HG02623 (cell line): ENCODE results near the gene TLR7.

Experiments
- ATAC-seq: cut with Tn5 transposase; IDR thresholded peaks from one replicate; pipeline ENCODE4 v1.9.1; 2021; ENCODE audit warnings: moderate library complexity; ENCODE audit not compliant: unreplicated experiment

Gene TLR7

GRCh38 chrX:12866451-12867377, at the start of gene TLR7:
Gene TLR7 (plus strand): TSS chrX:12867072. CDS start chrX:12867579, 507 bp downstream.
- no peak for ATAC-seq

DNA sequence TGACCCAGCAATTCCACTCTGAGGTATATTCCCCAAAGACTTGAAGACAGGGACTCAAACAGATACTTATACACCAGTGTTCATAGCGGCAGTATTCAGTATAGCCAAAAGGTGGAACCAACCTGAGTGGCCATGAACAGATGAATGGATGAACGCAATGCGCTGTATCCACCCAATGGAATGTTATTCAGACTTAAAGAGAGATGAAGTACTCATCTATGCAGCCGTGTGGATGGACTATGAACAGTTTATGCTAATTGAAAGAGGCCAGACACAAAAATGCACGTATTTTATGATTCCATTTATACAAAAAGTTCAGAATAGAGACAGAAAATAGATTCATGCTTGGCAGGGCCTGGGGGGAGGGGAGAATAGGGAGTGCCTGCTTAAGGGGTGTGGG, 49.3 kb upstream of the TLR7 start:
- no peak for ATAC-seq

DNA sequence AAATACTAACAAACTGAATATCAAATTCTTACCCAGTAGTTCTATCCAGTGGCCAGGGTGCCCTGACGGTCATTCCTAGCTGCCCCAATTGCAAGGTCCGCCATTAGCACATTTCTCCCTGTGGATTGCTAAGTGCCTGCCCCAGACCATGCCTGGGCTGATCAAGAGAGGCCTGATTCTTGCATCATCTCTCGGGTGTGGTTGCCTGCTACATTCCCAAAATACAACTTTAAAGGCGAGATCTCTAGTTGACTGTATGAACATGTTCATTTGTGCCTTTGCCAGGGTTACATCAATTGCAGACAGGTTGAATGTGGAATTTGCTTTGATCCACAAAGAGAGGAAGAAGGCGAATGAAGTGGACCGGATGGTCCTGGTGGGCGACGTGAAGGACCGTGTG, 47.6 kb upstream of the TLR7 start:
- ATAC-seq = no peak

DNA sequence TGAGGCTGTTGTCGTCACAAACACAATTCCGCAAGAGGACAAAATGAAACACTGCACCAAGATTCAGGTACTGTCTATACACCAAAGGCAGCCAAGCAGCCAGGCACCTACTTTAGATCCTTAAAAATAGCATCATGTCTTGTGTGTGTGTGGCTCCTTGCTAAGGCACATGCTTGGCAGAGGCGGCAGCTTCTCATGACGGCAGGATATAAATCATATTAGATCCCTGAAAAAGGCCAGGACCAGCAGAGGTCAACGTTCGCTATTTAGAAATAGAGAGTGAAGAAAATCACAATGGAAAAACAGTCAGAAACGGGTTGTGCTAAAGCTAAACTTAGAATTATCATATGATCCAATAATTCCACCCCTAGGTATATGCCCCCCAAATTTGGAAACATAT, 46.1 kb upstream of the TLR7 start:
- no peak for ATAC-seq

- no peak for ATAC-seq
Measured at GRCh38 chrX:12824944-12825343, 41.9 kb upstream of the TLR7 start.

GRCh38 chrX:12825801-12826200, 41.1 kb upstream of the TLR7 start:
- ATAC-seq = no peak

DNA sequence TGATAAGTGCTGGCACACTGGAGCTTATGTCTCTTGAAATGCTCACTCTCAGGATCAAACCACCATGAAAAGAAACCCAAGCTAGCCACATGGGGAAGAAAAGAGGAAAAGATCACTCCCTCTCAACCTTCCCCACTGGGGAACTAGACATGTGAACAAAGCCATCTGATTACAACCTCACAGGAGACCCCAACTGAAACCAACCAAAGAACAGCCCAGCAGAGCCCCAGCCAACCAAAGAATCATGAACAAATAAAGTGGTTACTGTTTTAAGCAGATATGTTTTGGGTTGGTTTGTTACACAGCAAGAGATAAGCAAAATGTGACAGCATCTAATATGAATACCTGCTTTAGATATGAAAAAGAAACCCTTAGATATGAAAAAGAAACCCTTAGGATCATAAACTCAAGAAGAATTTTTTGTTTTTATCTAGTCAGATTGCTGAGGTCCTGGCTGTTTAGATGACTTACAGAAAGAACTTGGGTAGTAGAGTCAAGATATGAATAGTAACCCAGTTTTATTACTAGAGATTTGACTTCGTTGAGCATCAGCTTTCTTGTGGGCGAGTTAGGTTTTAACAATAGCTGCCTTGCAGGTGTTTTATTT, 23.7 kb upstream of the TLR7 start:
- peak; percentile 20 for ATAC-seq

DNA sequence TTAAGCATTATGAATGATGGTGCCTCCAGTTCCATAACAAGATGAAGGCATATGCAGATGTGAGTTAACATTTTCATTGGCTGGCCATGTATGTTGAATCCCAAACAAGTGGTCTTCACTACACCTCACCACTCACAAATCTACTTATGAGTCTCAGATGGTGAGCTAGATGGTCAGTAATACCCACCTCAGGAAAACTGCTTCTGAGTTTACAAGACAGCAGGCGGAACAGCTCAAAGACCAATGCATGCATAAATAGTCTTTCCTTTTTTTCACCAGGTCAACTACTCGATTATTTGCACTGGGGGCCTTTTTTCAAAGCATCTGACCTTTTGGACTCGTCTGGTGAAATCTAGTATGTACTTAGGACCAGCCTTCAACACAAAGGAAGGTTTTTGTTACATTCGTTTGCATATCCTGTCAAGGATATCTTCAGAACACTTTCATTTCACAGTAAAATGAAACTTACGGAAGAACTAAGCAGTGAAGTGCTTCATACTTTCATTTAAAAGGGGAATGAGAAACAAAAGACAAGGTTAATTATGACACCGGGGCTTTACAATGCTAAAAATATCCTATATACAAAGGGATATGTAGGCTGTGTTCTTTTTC, 23.1 kb upstream of the TLR7 start:
- peak; percentile 83 for ATAC-seq

DNA sequence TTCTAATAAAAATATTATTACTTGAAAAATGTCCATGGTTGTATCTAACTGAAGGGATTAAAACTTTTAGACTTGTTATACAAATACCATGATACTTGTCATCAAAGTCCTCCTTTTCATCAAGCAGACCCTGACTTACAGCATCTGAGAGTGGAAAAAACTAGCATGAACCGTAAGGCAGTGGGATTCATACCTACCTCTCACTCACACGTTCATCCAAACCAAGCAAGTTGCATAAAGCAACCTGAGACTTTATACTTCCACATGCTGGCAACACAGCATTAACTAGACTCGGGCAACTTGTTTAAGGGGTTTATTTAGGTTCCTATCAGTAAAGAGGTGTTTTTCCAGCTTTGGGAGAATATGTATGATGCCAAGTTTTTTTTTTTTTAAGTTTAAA, 22.6 kb upstream of the TLR7 start:
- ATAC-seq = no peak

GRCh38 chrX:12865359-12865758, 1.5 kb upstream of the TLR7 start:
- no peak for ATAC-seq

GRCh38 chrX:12867685-12868084, 813 bp downstream of the TLR7 start:
- ATAC-seq = no peak

DNA sequence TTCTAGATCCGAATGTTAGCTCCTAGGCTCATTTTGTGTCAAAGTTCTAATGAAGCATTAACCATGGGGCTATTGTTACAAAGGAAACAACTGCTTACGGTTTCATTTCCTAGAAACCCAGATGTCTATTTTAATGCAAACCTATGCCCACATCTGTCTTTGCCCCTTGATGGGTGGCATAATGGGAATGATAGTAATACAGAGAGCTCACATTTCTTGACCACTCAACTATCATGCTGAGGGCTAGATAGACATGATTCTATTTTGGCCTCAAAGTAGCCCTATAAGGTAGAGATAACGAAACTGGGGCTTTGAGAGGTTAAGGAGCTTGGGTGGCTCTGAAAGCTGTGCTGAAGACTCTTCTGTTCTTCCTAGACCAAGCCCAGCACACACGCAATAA, 1.9 kb downstream of the TLR7 start:
- peak; percentile 41 for ATAC-seq

GRCh38 chrX:12871257-12871656, 4.4 kb downstream of the TLR7 start:
- no peak for ATAC-seq

GRCh38 chrX:12872741-12873140, 5.9 kb downstream of the TLR7 start:
- ATAC-seq = no peak

GRCh38 chrX:12874581-12874980, 7.7 kb downstream of the TLR7 start:
- ATAC-seq = no peak

- ATAC-seq = no peak
Measured at GRCh38 chrX:12877386-12877785, 10.5 kb downstream of the TLR7 start.

- no peak for ATAC-seq
Measured at GRCh38 chrX:12878536-12878935, 11.7 kb downstream of the TLR7 start.

- ATAC-seq = no peak
Measured at GRCh38 chrX:12881914-12882313, 15.0 kb downstream of the TLR7 start.

DNA sequence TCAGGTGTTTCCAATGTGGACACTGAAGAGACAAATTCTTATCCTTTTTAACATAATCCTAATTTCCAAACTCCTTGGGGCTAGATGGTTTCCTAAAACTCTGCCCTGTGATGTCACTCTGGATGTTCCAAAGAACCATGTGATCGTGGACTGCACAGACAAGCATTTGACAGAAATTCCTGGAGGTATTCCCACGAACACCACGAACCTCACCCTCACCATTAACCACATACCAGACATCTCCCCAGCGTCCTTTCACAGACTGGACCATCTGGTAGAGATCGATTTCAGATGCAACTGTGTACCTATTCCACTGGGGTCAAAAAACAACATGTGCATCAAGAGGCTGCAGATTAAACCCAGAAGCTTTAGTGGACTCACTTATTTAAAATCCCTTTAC, 18.6 kb downstream of the TLR7 start:
- no peak for ATAC-seq

GRCh38 chrX:12886545-12886944, 19.7 kb downstream of the TLR7 start:
- ATAC-seq = no peak

DNA sequence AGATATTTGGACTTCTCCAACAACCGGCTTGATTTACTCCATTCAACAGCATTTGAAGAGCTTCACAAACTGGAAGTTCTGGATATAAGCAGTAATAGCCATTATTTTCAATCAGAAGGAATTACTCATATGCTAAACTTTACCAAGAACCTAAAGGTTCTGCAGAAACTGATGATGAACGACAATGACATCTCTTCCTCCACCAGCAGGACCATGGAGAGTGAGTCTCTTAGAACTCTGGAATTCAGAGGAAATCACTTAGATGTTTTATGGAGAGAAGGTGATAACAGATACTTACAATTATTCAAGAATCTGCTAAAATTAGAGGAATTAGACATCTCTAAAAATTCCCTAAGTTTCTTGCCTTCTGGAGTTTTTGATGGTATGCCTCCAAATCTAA, 20.3 kb downstream of the TLR7 start:
- ATAC-seq = no peak

DNA sequence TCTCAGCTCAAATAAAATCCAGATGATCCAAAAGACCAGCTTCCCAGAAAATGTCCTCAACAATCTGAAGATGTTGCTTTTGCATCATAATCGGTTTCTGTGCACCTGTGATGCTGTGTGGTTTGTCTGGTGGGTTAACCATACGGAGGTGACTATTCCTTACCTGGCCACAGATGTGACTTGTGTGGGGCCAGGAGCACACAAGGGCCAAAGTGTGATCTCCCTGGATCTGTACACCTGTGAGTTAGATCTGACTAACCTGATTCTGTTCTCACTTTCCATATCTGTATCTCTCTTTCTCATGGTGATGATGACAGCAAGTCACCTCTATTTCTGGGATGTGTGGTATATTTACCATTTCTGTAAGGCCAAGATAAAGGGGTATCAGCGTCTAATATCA, 20.9 kb downstream of the TLR7 start:
- no peak for ATAC-seq
